K562 (cell line): Measurements from ENCODE around the gene PRDM10. TPM values are rescaled to one million over a fixed set of nuclear protein-coding genes. Genes with fewer than 3 reads are reported as not detected.

Experiments
- CTCFL ChIP-seq: IDR thresholded peaks from 2 replicates; pipeline ENCODE4 v1.6.1; 2011; ENCODE audit warnings: borderline replicate concordance, low read depth, mild to moderate bottlenecking, moderate library complexity, low read length; ENCODE audit not compliant: insufficient read depth, poor library complexity, severe bottlenecking
- EP300 ChIP-seq: IDR thresholded peaks from 2 replicates; pipeline ENCODE4 v1.6.1; 2012; ENCODE audit warnings: low read length, improper control_type of control experiment
- ERF ChIP-seq: fragments of 450-650 bp; formaldehyde crosslinking; IDR thresholded peaks from 2 replicates; pipeline ENCODE4 v1.4.0; 2020; ENCODE audit warnings: mild to moderate bottlenecking, mixed read lengths
- FOXP4 ChIP-seq: sonication (generic); formaldehyde crosslinking; IDR thresholded peaks from 2 replicates; pipeline ENCODE4 v1.8.0; 2022; ENCODE audit warnings: mild to moderate bottlenecking, missing genetic modification reagents, borderline replicate concordance
- HINFP ChIP-seq: fragments of 450-650 bp; conservative IDR thresholded peaks from 2 replicates; pipeline ENCODE4 v1.6.1; 2016; ENCODE audit warnings: missing genetic modification characterization, low read depth, mild to moderate bottlenecking, control low read depth, missing compliant biosample characterization
- MBD2 ChIP-seq: sonication (generic); IDR thresholded peaks from 2 replicates; pipeline ENCODE4 v1.6.1; 2016; ENCODE audit warnings: low read depth, borderline replicate concordance
- POLR3A ChIP-seq: IDR thresholded peaks from 2 replicates; pipeline ENCODE4 v1.6.1; 2011; ENCODE audit warnings: borderline replicate concordance, mild to moderate bottlenecking, moderate library complexity; ENCODE audit not compliant: insufficient read length, insufficient read depth; ENCODE audit errors: extremely low read depth
- SP2 ChIP-seq: IDR thresholded peaks from 2 replicates; pipeline ENCODE4 v1.6.1; 2011; ENCODE audit warnings: mild to moderate bottlenecking, low read depth, low read length, moderate library complexity; ENCODE audit not compliant: poor library complexity, severe bottlenecking; ENCODE audit errors: extremely low read depth
- TARDBP ChIP-seq: fragments of 450-650 bp; IDR thresholded peaks from 2 replicates; pipeline ENCODE4 v1.6.1; 2016
- TCF7 ChIP-seq: sonication (generic); IDR thresholded peaks from 2 replicates; pipeline ENCODE4 v1.6.1; 2016; ENCODE audit warnings: antibody characterized with exemption, borderline replicate concordance
- U2AF2 ChIP-seq: fragments of 200-400 bp; formaldehyde crosslinking; optimal IDR thresholded peaks from 2 replicates; pipeline ENCODE3; 2017; ENCODE audit warnings: low read depth, mild to moderate bottlenecking, low read length
- ZBTB49 ChIP-seq: sonication (generic); formaldehyde crosslinking; IDR thresholded peaks from 2 replicates; pipeline ENCODE4 v1.8.0; 2022; ENCODE audit warnings: missing genetic modification reagents, mild to moderate bottlenecking, borderline replicate concordance
- ZNF24 ChIP-seq: fragments of 450-650 bp; IDR thresholded peaks from 2 replicates; pipeline ENCODE4 v1.6.1; 2016
- ZNF395 ChIP-seq: fragments of 200-800 bp; sonication (Bioruptor generic); IDR thresholded peaks from 2 replicates; pipeline ENCODE4 v1.6.1; 2017; ENCODE audit warnings: missing genetic modification characterization, missing compliant biosample characterization
- ZNF695 ChIP-seq: fragments of 450-650 bp; formaldehyde crosslinking; IDR thresholded peaks from 2 replicates; pipeline ENCODE4 v1.4.0; 2020; ENCODE audit warnings: mild to moderate bottlenecking, moderate library complexity
- ZNF696 ChIP-seq: fragments of 250-450 bp; sonication (Bioruptor Pico); conservative IDR thresholded peaks from 2 replicates; pipeline ENCODE4 v1.4.0; 2020; ENCODE audit warnings: mild to moderate bottlenecking, moderate library complexity
- polyA plus RNA-seq, 8 experiments: library from polyadenylated mRNA; depleted of rRNA in 4 of 8; stranded (reverse) in 5 of 8; unstranded in 3 of 8; fragments of >200 nt; fragmentation: Nextera tagmentation in 2 of 8; fragmentation: Illumina TruSeq in 1 of 8; extraction: Ambion mirVana in 2 of 8; extraction: Trizol in 1 of 8; gene quantifications; 2 replicates each; pipeline versions ENCODE4 v1.2.1 to v1.2.3, GENCODE V29; 2011 to 2014; ENCODE audit warnings: inconsistent platforms in 1 of 8, missing spikeins in 1 of 8
- total RNA-seq, 7 experiments: library from RNA; depleted of rRNA in 6 of 7; stranded (reverse); fragments of >200 nt in 6 of 7; fragmentation: Illumina TruSeq in 2 of 7; extraction: Trizol in 2 of 7; gene quantifications; 2 replicates each; pipeline versions ENCODE4 v1.2.1 to v1.2.3, GENCODE V29; 2011 to 2021; ENCODE audit warnings: low replicate concordance in 1 of 7

PRDM10 gene
- total and polyA plus RNA-seq, 9 of the 15 experiments (the other 6 are each of a cell fraction or from before 2014, with no cell fraction given), result 0.89 to 9.3 (median 4.5) TPM

- peak; percentile 1; the same call in 1 of the 2 replicates for TF ChIP-seq EP300
- 0 out of 2 replicates have a peak, but pooled peaks have one; percentile 11 for TF ChIP-seq MBD2
- TF ChIP-seq CTCFL, result no peak
- TF ChIP-seq TCF7, result no peak
- TF ChIP-seq ZBTB49 (CRISPR knock-in tag), result no peak
- TF ChIP-seq U2AF2, result no peak
- TF ChIP-seq ZNF695 (CRISPR knock-in tag), result no peak
- no peak for TF ChIP-seq TARDBP
- TF ChIP-seq ZNF24, result peak; percentile 65; the same call in 1 of the 2 replicates
- TF ChIP-seq ERF (CRISPR knock-in tag), result no peak
- TF ChIP-seq POLR3A, result no peak
- no peak for TF ChIP-seq SP2
- TF ChIP-seq ZNF696 (CRISPR knock-in tag), result no peak
- 0 out of 2 replicates have a peak, but pooled peaks have one; percentile 35 for TF ChIP-seq ZNF395 (CRISPR knock-in tag)
- TF ChIP-seq FOXP4 (CRISPR knock-in tag), result no peak
- TF ChIP-seq HINFP (tag), result peak; percentile 83
Observed at GRCh38 chr11:129950101-129951091, 52.2 kb downstream of the PRDM10 start (continued).
